RWPE2 (cell line): ENCODE results near the gene CLASP1.
"Not testable (repeated sequence)": the region's sequence is repeated elsewhere in the genome, so short reads cannot be mapped to it uniquely, and the experiment has no call there.

ENCODE experiments used
- ATAC-seq: fragments of 200-7000 bp; cut with Tn5 transposase; 3 replicates; pipeline ENCODE4 v1.9.1; 2021; ENCODE audit warnings: low read depth
- DNase-seq: peaks from one replicate; pipeline ENCODE4 v3.0.0-alpha.2; 2020; ENCODE audit warnings: low spot score
- H3K27ac ChIP-seq: fragments of 450-650 bp; 2 replicates; pipeline ENCODE4 v1.5.1; 2017; ENCODE audit warnings: mild to moderate bottlenecking; ENCODE audit not compliant: poor library complexity, severe bottlenecking
- H3K27me3 ChIP-seq: fragments of 250-450 bp; sonication (Bioruptor Pico); 2 replicates; pipeline ENCODE4 v1.5.1; 2021; ENCODE audit warnings: mild to moderate bottlenecking, moderate library complexity; ENCODE audit not compliant: insufficient read depth, poor library complexity, severe bottlenecking
- H3K36me3 ChIP-seq: fragments of 250-450 bp; sonication (Bioruptor Pico); 2 replicates; pipeline ENCODE4 v1.5.1; 2020; ENCODE audit warnings: low read depth, mild to moderate bottlenecking, moderate library complexity
- H3K4me1 ChIP-seq: fragments of 250-450 bp; sonication (Bioruptor Pico); 2 replicates; pipeline ENCODE4 v1.5.1; 2021; ENCODE audit warnings: mild to moderate bottlenecking, moderate library complexity; ENCODE audit not compliant: insufficient read depth, poor library complexity, severe bottlenecking
- H3K4me3 ChIP-seq: fragments of 250-450 bp; sonication (Bioruptor Pico); 2 replicates; pipeline ENCODE4 v1.5.1; 2021; ENCODE audit warnings: mild to moderate bottlenecking, moderate library complexity; ENCODE audit not compliant: severe bottlenecking
- H3K9me3 ChIP-seq: fragments of 250-450 bp; sonication (Bioruptor Pico); 2 replicates; pipeline ENCODE4 v1.5.1; 2021; ENCODE audit warnings: mild to moderate bottlenecking, moderate library complexity; ENCODE audit not compliant: severe bottlenecking
- CTCF ChIP-seq: fragments of 450-650 bp; IDR thresholded peaks from one replicate; pipeline ENCODE4 v1.5.1; 2017; ENCODE audit warnings: mild to moderate bottlenecking, moderate library complexity; ENCODE audit not compliant: poor library complexity, severe bottlenecking

Gene CLASP1

GRCh38 chr2:121613774-121614173, 35.5 kb downstream of the CLASP1 start:
- H3K36me3 ChIP-seq = no peaks in the 10 kb centered on the region; the same call in none of the 2 replicates
- H3K9me3 ChIP-seq = no peaks in the 10 kb centered on the region
- DNase-seq (no peak), ATAC-seq (no peak)
- no peak overlapping the region for H3K27ac ChIP-seq
- H3K4me3 ChIP-seq = no peak overlapping the region
- TF ChIP-seq CTCF = no peak
- peaks cover 12% of the 10 kb centered on the region for H3K4me1 ChIP-seq
- H3K27me3 ChIP-seq = no peaks in the 10 kb centered on the region

GRCh38 chr2:121613152-121613551, 36.1 kb downstream of the CLASP1 start:
- peaks cover 14% of the 10 kb centered on the region for H3K4me1 ChIP-seq
- no peaks in the 10 kb centered on the region for H3K9me3 ChIP-seq
- no peak for DNase-seq
- ATAC-seq = no peak
- no peaks in the 10 kb centered on the region; the same call in 1 of the 2 replicates for H3K36me3 ChIP-seq
- H3K27me3 ChIP-seq = no peaks in the 10 kb centered on the region
- no peak overlapping the region for H3K4me3 ChIP-seq
- no peak for TF ChIP-seq CTCF
- no peak overlapping the region for H3K27ac ChIP-seq

- no peak for ATAC-seq
- peaks cover 14% of the 10 kb centered on the region for H3K4me1 ChIP-seq
- H3K9me3 ChIP-seq = no peaks in the 10 kb centered on the region
- H3K27me3 ChIP-seq = no peaks in the 10 kb centered on the region
- H3K27ac ChIP-seq = no peak overlapping the region
- no peak overlapping the region for H3K4me3 ChIP-seq
- DNase-seq = no peak
- H3K36me3 ChIP-seq = no peaks in the 10 kb centered on the region; the same call in 1 of the 2 replicates
- no peak for TF ChIP-seq CTCF
Observed at GRCh38 chr2:121611730-121612705, 37.2 kb downstream of the CLASP1 start.

GRCh38 chr2:121611048-121611649, 38.1 kb downstream of the CLASP1 start:
- H3K27me3 ChIP-seq, H3K27ac ChIP-seq, H3K4me3 ChIP-seq, ATAC-seq, H3K9me3 ChIP-seq, DNase-seq, H3K36me3 ChIP-seq: not testable (repeated sequence)
- H3K4me1 ChIP-seq = peaks cover 14% of the 10 kb centered on the region

- not testable (repeated sequence) for H3K4me3 ChIP-seq, DNase-seq, H3K27ac ChIP-seq, H3K36me3 ChIP-seq, H3K9me3 ChIP-seq, H3K27me3 ChIP-seq, ATAC-seq
- peaks cover 14% of the 10 kb centered on the region for H3K4me1 ChIP-seq
Observed at GRCh38 chr2:121610487-121610874, 38.8 kb downstream of the CLASP1 start.
